ENCODE measurements around the gene PPM1K.

The PPM1K gene

GRCh38 chr4:88240297-88240714 is 44.1 kb downstream of the PPM1K start:
- no peak overlapping the region for H3K23ac ChIP-seq (ENCODE audit: low read length in 2 of 2)
- no peak overlapping the region for H2BK120ac ChIP-seq (ENCODE audit: low read depth, low read length)
- no peaks in the 10 kb centered on the region for H3K79me1 ChIP-seq (replicated peaks; ENCODE audit: low read length, poor library complexity, severe bottlenecking)
- H3K4me1 ChIP-seq (ENCODE audit: control insufficient read depth, insufficient read depth, low read depth, low read length), result no peaks in the 10 kb centered on the region
- H3K4me3 ChIP-seq (ENCODE audit: insufficient read depth in 1 of 2, low read depth in 1 of 2, low read length in 2 of 2), result no peak overlapping the region
- H2BK15ac ChIP-seq (ENCODE audit: low read depth, poor library complexity, severe bottlenecking), result no peak overlapping the region
- H3K9ac ChIP-seq (ENCODE audit: low read length), result no peak overlapping the region
- no peak overlapping the region for H2BK12ac ChIP-seq (ENCODE audit: low read length in 2 of 2)
- H3K4ac ChIP-seq (ENCODE audit: low read depth in 1 of 2, low read length in 2 of 2), result no peak overlapping the region
- no peak overlapping the region for H4K8ac ChIP-seq (ENCODE audit: low read length)
- no peaks in the 10 kb centered on the region for H3K27me3 ChIP-seq (ENCODE audit: control insufficient read depth in 1 of 2, insufficient read depth in 1 of 2, low read length in 2 of 2)
- H2AK5ac ChIP-seq (ENCODE audit: low read length, severe bottlenecking), result no peak overlapping the region
- no peak overlapping the region for H2BK5ac ChIP-seq (ENCODE audit: low read depth, low read length, poor library complexity, severe bottlenecking)
- no peaks in the 10 kb centered on the region for H3K36me3 ChIP-seq (ENCODE audit: control insufficient read depth in 1 of 2, insufficient read depth in 2 of 2, low read depth in 1 of 2, low read length in 2 of 2)
- H3K18ac ChIP-seq (ENCODE audit: low read depth in 1 of 2, low read length in 2 of 2), result no peak overlapping the region
- no peak overlapping the region for H3K14ac ChIP-seq (ENCODE audit: low read length in 2 of 2)
- no peak overlapping the region for H3K4me2 ChIP-seq (ENCODE audit: low read length, poor library complexity, severe bottlenecking)
- no peak overlapping the region for H2AFZ ChIP-seq (ENCODE audit: low read depth, low read length)
- no peak overlapping the region for H4K91ac ChIP-seq (ENCODE audit: low read length)
- 100% methylated on average over 1 of the region's 1 CpG for WGBS
- H3K9me3 ChIP-seq (ENCODE audit: control insufficient read depth, low read length), result peaks cover 15% of the 10 kb centered on the region
- no peak overlapping the region for H3K27ac ChIP-seq (ENCODE audit: low read length, poor library complexity, severe bottlenecking)
- no peak for DNase-seq

GRCh38 chr4:88230969-88231771 is 53.2 kb downstream of the PPM1K start:
- H3K79me1 ChIP-seq (replicated peaks; ENCODE audit: low read length, poor library complexity, severe bottlenecking), result no peaks in the 10 kb centered on the region
- no peak overlapping the region for H2BK15ac ChIP-seq (ENCODE audit: low read depth, poor library complexity, severe bottlenecking)
- H3K23ac ChIP-seq (ENCODE audit: low read length in 2 of 2), result no peak overlapping the region
- no peak overlapping the region for H3K14ac ChIP-seq (ENCODE audit: low read length in 2 of 2)
- H3K36me3 ChIP-seq (ENCODE audit: control insufficient read depth in 1 of 2, insufficient read depth in 2 of 2, low read depth in 1 of 2, low read length in 2 of 2), result no peaks in the 10 kb centered on the region
- no peak overlapping the region for H2BK120ac ChIP-seq (ENCODE audit: low read depth, low read length)
- no peak overlapping the region for H3K4me2 ChIP-seq (ENCODE audit: low read length, poor library complexity, severe bottlenecking)
- peak overlapping the region in 1 of 2 experiments; percentile 77 for H3K4me3 ChIP-seq (ENCODE audit: insufficient read depth in 1 of 2, low read depth in 1 of 2, low read length in 2 of 2)
- H3K4ac ChIP-seq (ENCODE audit: low read depth in 1 of 2, low read length in 2 of 2), result no peak overlapping the region
- no peaks in the 10 kb centered on the region for H3K27me3 ChIP-seq (ENCODE audit: control insufficient read depth in 1 of 2, insufficient read depth in 1 of 2, low read length in 2 of 2)
- no peak overlapping the region for H2AFZ ChIP-seq (ENCODE audit: low read depth, low read length)
- 87% methylated on average over 14 of the region's 14 CpGs for WGBS
- no peaks in the 10 kb centered on the region for H3K4me1 ChIP-seq (ENCODE audit: control insufficient read depth, insufficient read depth, low read depth, low read length)
- H3K9ac ChIP-seq (ENCODE audit: low read length), result peak overlapping the region; percentile 86
- no peak overlapping the region for H4K8ac ChIP-seq (ENCODE audit: low read length)
- H4K91ac ChIP-seq (ENCODE audit: low read length), result no peak overlapping the region
- DNase-seq, result no peak
- H2BK5ac ChIP-seq (ENCODE audit: low read depth, low read length, poor library complexity, severe bottlenecking), result no peak overlapping the region
- no peak overlapping the region for H3K27ac ChIP-seq (ENCODE audit: low read length, poor library complexity, severe bottlenecking)
- no peaks in the 10 kb centered on the region for H3K9me3 ChIP-seq (ENCODE audit: control insufficient read depth, low read length)
- no peak overlapping the region for H3K18ac ChIP-seq (ENCODE audit: low read depth in 1 of 2, low read length in 2 of 2)
- H2AK5ac ChIP-seq (ENCODE audit: low read length, severe bottlenecking), result no peak overlapping the region
- H2BK12ac ChIP-seq (ENCODE audit: low read length in 2 of 2), result no peak overlapping the region

GRCh38 chr4:88230461-88230891 is 53.9 kb downstream of the PPM1K start:
- H3K36me3 ChIP-seq (ENCODE audit: control insufficient read depth in 1 of 2, insufficient read depth in 2 of 2, low read depth in 1 of 2, low read length in 2 of 2), result no peaks in the 10 kb centered on the region
- H3K9ac ChIP-seq (ENCODE audit: low read length), result no peak overlapping the region
- H2BK5ac ChIP-seq (ENCODE audit: low read depth, low read length, poor library complexity, severe bottlenecking), result no peak overlapping the region
- no peak overlapping the region for H4K8ac ChIP-seq (ENCODE audit: low read length)
- no peak overlapping the region for H3K23ac ChIP-seq (ENCODE audit: low read length in 2 of 2)
- no peak overlapping the region for H2BK120ac ChIP-seq (ENCODE audit: low read depth, low read length)
- no peaks in the 10 kb centered on the region for H3K79me1 ChIP-seq (replicated peaks; ENCODE audit: low read length, poor library complexity, severe bottlenecking)
- H3K27me3 ChIP-seq (ENCODE audit: control insufficient read depth in 1 of 2, insufficient read depth in 1 of 2, low read length in 2 of 2), result no peaks in the 10 kb centered on the region
- no peaks in the 10 kb centered on the region for H3K4me1 ChIP-seq (ENCODE audit: control insufficient read depth, insufficient read depth, low read depth, low read length)
- no peak for DNase-seq
- H2AFZ ChIP-seq (ENCODE audit: low read depth, low read length), result no peak overlapping the region
- H2BK12ac ChIP-seq (ENCODE audit: low read length in 2 of 2), result no peak overlapping the region
- no peak overlapping the region for H3K18ac ChIP-seq (ENCODE audit: low read depth in 1 of 2, low read length in 2 of 2)
- no peak overlapping the region for H2BK15ac ChIP-seq (ENCODE audit: low read depth, poor library complexity, severe bottlenecking)
- no peak overlapping the region for H3K27ac ChIP-seq (ENCODE audit: low read length, poor library complexity, severe bottlenecking)
- H3K9me3 ChIP-seq (ENCODE audit: control insufficient read depth, low read length), result no peaks in the 10 kb centered on the region
- H4K91ac ChIP-seq (ENCODE audit: low read length), result no peak overlapping the region
- H3K4me2 ChIP-seq (ENCODE audit: low read length, poor library complexity, severe bottlenecking), result no peak overlapping the region
- H3K4ac ChIP-seq (ENCODE audit: low read depth in 1 of 2, low read length in 2 of 2), result no peak overlapping the region
- H2AK5ac ChIP-seq (ENCODE audit: low read length, severe bottlenecking), result no peak overlapping the region
- H3K4me3 ChIP-seq (ENCODE audit: insufficient read depth in 1 of 2, low read depth in 1 of 2, low read length in 2 of 2), result peak overlapping the region in 1 of 2 experiments; percentile 77
- no peak overlapping the region for H3K14ac ChIP-seq (ENCODE audit: low read length in 2 of 2)
- WGBS, result no CpG with 5 or more reads among the region's 1 CpG

- Histone ChIP-seq H3K18ac (ENCODE audit: low read depth in 1 of 2, low read length in 2 of 2) (no peak overlapping the region), H3K27me3 (ENCODE audit: control insufficient read depth in 1 of 2, insufficient read depth in 1 of 2, low read length in 2 of 2) (no peaks in the 10 kb centered on the region), H2BK120ac (ENCODE audit: low read depth, low read length) (no peak overlapping the region), H3K79me1 (replicated peaks; ENCODE audit: low read length, poor library complexity, severe bottlenecking) (no peaks in the 10 kb centered on the region), H4K91ac (ENCODE audit: low read length) (no peak overlapping the region), H2BK12ac (ENCODE audit: low read length in 2 of 2) (no peak overlapping the region), H3K4me3 (ENCODE audit: insufficient read depth in 1 of 2, low read depth in 1 of 2, low read length in 2 of 2) (no peak overlapping the region), H4K8ac (ENCODE audit: low read length) (no peak overlapping the region), H3K36me3 (ENCODE audit: control insufficient read depth in 1 of 2, insufficient read depth in 2 of 2, low read depth in 1 of 2, low read length in 2 of 2) (no peaks in the 10 kb centered on the region), H3K9ac (ENCODE audit: low read length) (no peak overlapping the region), H3K9me3 (ENCODE audit: control insufficient read depth, low read length) (no peaks in the 10 kb centered on the region), H2AFZ (ENCODE audit: low read depth, low read length) (no peak overlapping the region), H3K23ac (ENCODE audit: low read length in 2 of 2) (no peak overlapping the region), H3K4ac (ENCODE audit: low read depth in 1 of 2, low read length in 2 of 2) (no peak overlapping the region), H2AK5ac (ENCODE audit: low read length, severe bottlenecking) (no peak overlapping the region), H3K14ac (ENCODE audit: low read length in 2 of 2) (no peak overlapping the region), H2BK15ac (ENCODE audit: low read depth, poor library complexity, severe bottlenecking) (no peak overlapping the region), H3K4me1 (ENCODE audit: control insufficient read depth, insufficient read depth, low read depth, low read length) (no peaks in the 10 kb centered on the region), H3K4me2 (ENCODE audit: low read length, poor library complexity, severe bottlenecking) (no peak overlapping the region), H3K27ac (ENCODE audit: low read length, poor library complexity, severe bottlenecking) (no peak overlapping the region), H2BK5ac (ENCODE audit: low read depth, low read length, poor library complexity, severe bottlenecking) (no peak overlapping the region)
- 96% methylated on average over 2 of the region's 2 CpGs for WGBS
- no peak for DNase-seq
Measured at GRCh38 chr4:88227734-88228133, 56.6 kb downstream of the PPM1K start.
